Measurements from ENCODE around the gene FOXP1.

DNA sequence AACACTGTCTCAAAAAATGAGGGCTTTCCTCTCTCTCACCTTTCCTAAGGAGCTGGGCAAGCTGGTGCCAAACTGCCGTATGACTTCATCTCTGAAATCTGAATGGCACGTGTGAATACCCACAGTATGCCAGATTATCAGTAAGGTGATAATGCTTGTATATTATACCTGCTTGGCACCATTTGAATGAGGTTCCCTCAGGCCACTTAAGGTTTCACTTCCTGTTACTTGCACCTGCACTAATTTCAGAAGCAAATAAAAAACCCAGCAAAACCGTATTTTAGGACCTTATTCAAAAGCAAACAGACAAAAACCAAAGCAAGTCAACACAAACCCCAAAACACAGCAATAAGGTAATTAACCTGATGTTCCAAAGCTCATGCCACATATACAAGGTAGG, 19.7 kb downstream of the FOXP1 start:
- TF ChIP-seq, protein P1, sequence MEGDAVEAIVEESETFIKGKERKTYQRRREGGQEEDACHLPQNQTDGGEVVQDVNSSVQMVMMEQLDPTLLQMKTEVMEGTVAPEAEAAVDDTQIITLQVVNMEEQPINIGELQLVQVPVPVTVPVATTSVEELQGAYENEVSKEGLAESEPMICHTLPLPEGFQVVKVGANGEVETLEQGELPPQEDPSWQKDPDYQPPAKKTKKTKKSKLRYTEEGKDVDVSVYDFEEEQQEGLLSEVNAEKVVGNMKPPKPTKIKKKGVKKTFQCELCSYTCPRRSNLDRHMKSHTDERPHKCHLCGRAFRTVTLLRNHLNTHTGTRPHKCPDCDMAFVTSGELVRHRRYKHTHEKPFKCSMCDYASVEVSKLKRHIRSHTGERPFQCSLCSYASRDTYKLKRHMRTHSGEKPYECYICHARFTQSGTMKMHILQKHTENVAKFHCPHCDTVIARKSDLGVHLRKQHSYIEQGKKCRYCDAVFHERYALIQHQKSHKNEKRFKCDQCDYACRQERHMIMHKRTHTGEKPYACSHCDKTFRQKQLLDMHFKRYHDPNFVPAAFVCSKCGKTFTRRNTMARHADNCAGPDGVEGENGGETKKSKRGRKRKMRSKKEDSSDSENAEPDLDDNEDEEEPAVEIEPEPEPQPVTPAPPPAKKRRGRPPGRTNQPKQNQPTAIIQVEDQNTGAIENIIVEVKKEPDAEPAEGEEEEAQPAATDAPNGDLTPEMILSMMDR (IDR thresholded peaks at IDR 0.05; ENCODE audit: low read depth, low read length, poor library complexity, severe bottlenecking): no peak
- no peak for TF ChIP-seq EZH2phosphoT487 (IDR thresholded peaks at IDR 0.05; ENCODE audit: borderline replicate concordance, low read length)
